Right lobe of liver (tissue), 6 donors: ENCODE data around the gene PCDHGC4. TPM values are rescaled to one million over a fixed set of nuclear protein-coding genes. Genes with fewer than 3 reads are reported as not detected.

Experiments
- ATAC-seq, 4 donors: fragments of 200-7000 bp; cut with Tn5 transposase; one replicate each; pipeline ENCODE4 v1.9.1; 2020; ENCODE audit warnings: mild to moderate bottlenecking in 4 of 4, moderate library complexity in 4 of 4
- DNase-seq, 3 donors: peaks; one replicate each; pipeline ENCODE4 v3.0.0-alpha.2; 2020
- H3K27ac ChIP-seq, 3 donors: fragments of 200-600 bp; one replicate each; pipeline ENCODE4 v1.8.0; 2022
- H3K27me3 ChIP-seq, 2 donors: fragments of 200-600 bp; one replicate each; pipeline ENCODE4 v1.8.0; 2022
- H3K36me3 ChIP-seq, 4 donors: fragments of 200-600 bp; sonication (generic) in 1 of 4; one replicate each; pipeline versions ENCODE4 v1.5.1 to v1.8.0; 2017 to 2022; ENCODE audit warnings: control low read depth in 1 of 4
- H3K4me1 ChIP-seq, 4 donors: fragments of 200-600 bp; sonication (generic) in 1 of 4; one replicate each; pipeline versions ENCODE4 v1.5.1 to v1.8.0; 2017 to 2022; ENCODE audit warnings: control low read depth in 1 of 4
- H3K4me3 ChIP-seq, 3 donors: fragments of 200-600 bp; one replicate each; pipeline ENCODE4 v1.8.0; 2022
- H3K9me3 ChIP-seq, 4 donors: fragments of 200-600 bp; sonication (generic) in 1 of 4; one replicate each; pipeline versions ENCODE4 v1.5.1 to v1.8.0; 2017 to 2022; ENCODE audit warnings: control low read depth in 1 of 4
- CTCF ChIP-seq, 4 donors: fragments of 200-600 bp in 3 of 4; fragments of 450-650 bp in 1 of 4; IDR thresholded peaks; one replicate each; pipeline versions ENCODE4 v1.5.1 to v1.8.0; 2016 to 2022; ENCODE audit warnings: antibody characterized with exemption in 4 of 4, mild to moderate bottlenecking in 2 of 4
- POLR2A ChIP-seq: fragments of 450-650 bp; IDR thresholded peaks from one replicate; pipeline ENCODE4 v1.6.1; 2017; ENCODE audit warnings: antibody characterized with exemption, mild to moderate bottlenecking
- WGBS: methylation state at CpG from one replicate; pipeline ENCODE4 v1.1.6; 2018; ENCODE audit warnings: low coverage, low lambda C conversion rate; ENCODE audit not compliant: insufficient coverage; ENCODE audit errors: missing lambda C conversion rate; 5-methylcytosine and 5-hydroxymethylcytosine counted together
- intact Hi-C, 2 donors: fragments of 100-400 bp; cut with DNase I; formaldehyde crosslinking; loops; one replicate each; pipeline versions ENCODE4 v1.11.2 to v1.14.1; 2022
- total RNA-seq, 6 experiments: library from RNA; depleted of rRNA in 2 of 6; stranded (reverse); fragments of >200 nt in 2 of 6; fragmentation: NEBNext Ultra II Directional in 3 of 6; extraction: Animal tissue kit (Norgen Biotek cat#: 25700) in 3 of 6; gene quantifications; one replicate each; pipeline versions ENCODE4 v1.1.0 to v1.2.4, GENCODE V29; 2016 to 2023
- donor health status: DM: no; HTN: yes; CAD: no.
- donor health status: DM: no; HTN: no; CAD: no.
- donor health status: DM: no; HTN: no; CAD: no.
- donor health status: DM: no; HTN: yes; CAD: no.
- donor health status: DM: no; HTN: yes; CAD: no.

PCDHGC4 gene
- total RNA-seq, 6 experiments from 2014 or later, result 0.20 to 10.7 (median 0.34) TPM

- intact Hi-C loops, result no loop called here
- Histone ChIP-seq H3K4me1 (peaks cover 0 to 11% (median 0%) of the 10 kb centered on the region in 4 donors), H3K27me3 (no peaks in the 10 kb centered on the region), H3K4me3 (no peak overlapping the region), H3K36me3 (peaks cover 0 to 3% (median 0%) of the 10 kb centered on the region in 4 donors), H3K27ac (no peak overlapping the region), H3K9me3 (no peaks in the 10 kb centered on the region)
- DNase-seq (no peak), ATAC-seq (no peak)
- WGBS, result 95% methylated on average over 9 of the region's 14 CpGs
- no peak for TF ChIP-seq CTCF (IDR thresholded peaks at IDR 0.05)
- no peak for TF ChIP-seq POLR2A
Measured at GRCh38 chr5:141510850-141511601, 26.2 kb downstream of the PCDHGC4 start.

- Histone ChIP-seq H3K9me3 (no peaks in the 10 kb centered on the region), H3K36me3 (peaks cover 0 to 10% (median 3%) of the 10 kb centered on the region in 4 donors), H3K27me3 (no peaks in the 10 kb centered on the region), H3K4me1 (peaks cover 0 to 11% (median 0%) of the 10 kb centered on the region in 4 donors), H3K4me3 (peak overlapping the region in 1 of 3 donors; percentile 31), H3K27ac (peak overlapping the region in 1 of 3 donors; percentile 87)
- intact Hi-C loops, result no loop called here
- TF ChIP-seq CTCF (IDR thresholded peaks at IDR 0.05) (no peak), POLR2A (no peak)
- WGBS, result 45% methylated on average over 2 of the region's 4 CpGs
- no peak for DNase-seq
- ATAC-seq, result no peak
Measured at GRCh38 chr5:141511771-141512325, 27.0 kb downstream of the PCDHGC4 start.

GRCh38 chr5:141512390-141512910, 27.6 kb downstream of the PCDHGC4 start:
- Histone ChIP-seq H3K4me1 (peaks cover 0 to 11% (median 0%) of the 10 kb centered on the region in 4 donors), H3K27ac (peak overlapping the region in 2 of 3 donors; percentile 69 to 87), H3K27me3 (no peaks in the 10 kb centered on the region), H3K4me3 (peak overlapping the region; percentile 31 to 45 (median 38)), H3K36me3 (peaks cover 0 to 10% (median 5%) of the 10 kb centered on the region in 4 donors), H3K9me3 (no peaks in the 10 kb centered on the region)
- TF ChIP-seq CTCF (IDR thresholded peaks at IDR 0.05), result peak; percentile 65 to 88 (median 84)
- TF ChIP-seq POLR2A, result no peak
- 3% methylated on average over 11 of the region's 28 CpGs for WGBS
- ATAC-seq (peak; percentile 65 to 76 (median 72)), DNase-seq (peak; percentile 82 to 85 (median 84))
- intact Hi-C loops, result no loop called here

GRCh38 chr5:141512911-141513626, 28.2 kb downstream of the PCDHGC4 start:
- TF ChIP-seq CTCF (IDR thresholded peaks at IDR 0.05), result no peak
- no peak for TF ChIP-seq POLR2A
- Histone ChIP-seq H3K36me3 (peaks cover 0 to 15% (median 7%) of the 10 kb centered on the region in 4 donors), H3K9me3 (no peaks in the 10 kb centered on the region), H3K27ac (peak overlapping the region; percentile 40 to 87 (median 69)), H3K4me1 (peaks cover 0 to 11% (median 0%) of the 10 kb centered on the region in 4 donors), H3K4me3 (peak overlapping the region; percentile 31 to 45 (median 38)), H3K27me3 (no peaks in the 10 kb centered on the region)
- ATAC-seq, result peak; percentile 37 to 47 (median 42)
- intact Hi-C loops, result no loop called here
- peak in 1 of 3 donors; percentile 52 for DNase-seq
- 13% methylated on average over 22 of the region's 43 CpGs for WGBS
